WTC11 (cell line): Measurements from ENCODE around the gene KLLN. TPM values are rescaled to one million over a fixed set of nuclear protein-coding genes. Genes with fewer than 3 reads are reported as not detected.

Experiments used
- ATF2 ChIP-seq: sonication (generic); formaldehyde crosslinking; IDR thresholded peaks from 2 replicates; pipeline ENCODE4 v1.8.1; 2022; ENCODE audit warnings: low read depth, missing genetic modification reagents, borderline replicate concordance
- CBFB ChIP-seq: sonication (generic); formaldehyde crosslinking; IDR thresholded peaks from 2 replicates; pipeline ENCODE4 v1.8.1; 2022; ENCODE audit warnings: mild to moderate bottlenecking, low read depth, missing genetic modification reagents
- CREM ChIP-seq: sonication (generic); formaldehyde crosslinking; IDR thresholded peaks from 2 replicates; pipeline ENCODE4 v1.8.1; 2022; ENCODE audit warnings: mild to moderate bottlenecking, missing genetic modification reagents, moderate library complexity
- E2F5 ChIP-seq: sonication (generic); formaldehyde crosslinking; IDR thresholded peaks from 2 replicates; pipeline ENCODE4 v1.8.1; 2022; ENCODE audit warnings: mild to moderate bottlenecking, moderate library complexity, missing genetic modification reagents
- ETV6 ChIP-seq: sonication (generic); formaldehyde crosslinking; IDR thresholded peaks from 2 replicates; pipeline ENCODE4 v1.8.1; 2022; ENCODE audit warnings: mild to moderate bottlenecking, missing genetic modification reagents
- FOXP4 ChIP-seq: sonication (generic); formaldehyde crosslinking; IDR thresholded peaks from 2 replicates; pipeline ENCODE4 v1.8.0; 2022; ENCODE audit warnings: mild to moderate bottlenecking, missing genetic modification reagents
- GABPB1 ChIP-seq: sonication (generic); formaldehyde crosslinking; IDR thresholded peaks from 2 replicates; pipeline ENCODE4 v1.8.1; 2023; ENCODE audit warnings: mild to moderate bottlenecking, missing genetic modification reagents
- GRHL2 ChIP-seq: fragments of 250-450 bp; sonication (Bioruptor Pico); IDR thresholded peaks from 2 replicates; pipeline ENCODE4 v1.8.0; 2022; ENCODE audit warnings: mild to moderate bottlenecking, moderate library complexity; ENCODE audit not compliant: insufficient replicate concordance, severe bottlenecking
- HMGA2 ChIP-seq: fragments of 250-450 bp; sonication (Bioruptor Pico); IDR thresholded peaks from 2 replicates; pipeline ENCODE4 v1.4.0; 2021; ENCODE audit warnings: mild to moderate bottlenecking, moderate library complexity
- HMGXB4 ChIP-seq: sonication (generic); formaldehyde crosslinking; IDR thresholded peaks from 2 replicates; pipeline ENCODE4 v1.8.1; 2023; ENCODE audit warnings: mild to moderate bottlenecking, moderate library complexity, missing genetic modification reagents
- JAZF1 ChIP-seq: fragments of 250-450 bp; sonication (Bioruptor Pico); IDR thresholded peaks from 2 replicates; pipeline ENCODE4 v1.9.0; 2021; ENCODE audit warnings: moderate library complexity, mild to moderate bottlenecking, inconsistent platforms
- NR2C2 ChIP-seq: sonication (generic); formaldehyde crosslinking; IDR thresholded peaks from 2 replicates; pipeline ENCODE4 v1.8.0; 2022; ENCODE audit warnings: mild to moderate bottlenecking, missing genetic modification reagents
- OVOL2 ChIP-seq: fragments of 250-450 bp; sonication (Bioruptor Pico); IDR thresholded peaks from 2 replicates; pipeline ENCODE4 v1.9.0; 2021; ENCODE audit warnings: mild to moderate bottlenecking, borderline replicate concordance
- RORB ChIP-seq: fragments of 250-450 bp; sonication (Bioruptor Pico); IDR thresholded peaks from 2 replicates; pipeline ENCODE4 v1.9.0; 2021; ENCODE audit warnings: mild to moderate bottlenecking
- SMAD3 ChIP-seq: sonication (generic); formaldehyde crosslinking; IDR thresholded peaks from 2 replicates; pipeline ENCODE4 v1.8.0; 2022; ENCODE audit warnings: missing genetic modification reagents, mild to moderate bottlenecking, borderline replicate concordance
- USF2 ChIP-seq: sonication (generic); formaldehyde crosslinking; IDR thresholded peaks from 2 replicates; pipeline ENCODE4 v1.8.1; 2023; ENCODE audit warnings: mild to moderate bottlenecking, missing genetic modification reagents, moderate library complexity
- ZBTB21 ChIP-seq: sonication (generic); formaldehyde crosslinking; IDR thresholded peaks from 2 replicates; pipeline ENCODE4 v1.8.1; 2023; ENCODE audit warnings: mild to moderate bottlenecking, missing genetic modification reagents, borderline replicate concordance
- ZNF138 ChIP-seq: sonication (generic); formaldehyde crosslinking; conservative IDR thresholded peaks from 2 replicates; pipeline ENCODE4 v1.8.1; 2022; ENCODE audit warnings: mild to moderate bottlenecking, moderate library complexity, missing genetic modification reagents
- ZNF281 ChIP-seq: sonication (generic); formaldehyde crosslinking; IDR thresholded peaks from 2 replicates; pipeline ENCODE4 v1.8.0; 2023; ENCODE audit warnings: mild to moderate bottlenecking, missing genetic modification reagents
- ZNF425 ChIP-seq: fragments of 250-450 bp; sonication (Bioruptor Pico); conservative IDR thresholded peaks from 2 replicates; pipeline ENCODE4 v1.9.0; 2021; ENCODE audit warnings: mild to moderate bottlenecking
- ZNF512 ChIP-seq: sonication (generic); formaldehyde crosslinking; IDR thresholded peaks from 2 replicates; pipeline ENCODE4 v1.8.1; 2022; ENCODE audit warnings: missing genetic modification reagents, borderline replicate concordance
- total RNA-seq: library from RNA; stranded (reverse); gene quantifications from 3 replicates; pipeline ENCODE4 v1.2.3, GENCODE V29; 2021

The KLLN gene
- total RNA-seq, 1 experiment from 2014 or later, result 0.52 TPM

- TF ChIP-seq E2F5 (CRISPR knock-in tag) (no peak), HMGXB4 (CRISPR knock-in tag) (no peak), HMGA2 (CRISPR knock-in tag) (no peak), CREM (CRISPR knock-in tag) (no peak; the same call in 1 of the 2 replicates), GRHL2 (CRISPR knock-in tag) (no peak), SMAD3 (CRISPR knock-in tag) (peak; percentile 63; the same call in 1 of the 2 replicates), JAZF1 (CRISPR knock-in tag) (no peak), RORB (CRISPR knock-in tag) (no peak), ZNF512 (CRISPR knock-in tag) (no peak), ZBTB21 (CRISPR knock-in tag) (peak; percentile 78; the same call in 1 of the 2 replicates), NR2C2 (CRISPR knock-in tag) (peak; percentile 78), FOXP4 (CRISPR knock-in tag) (no peak), USF2 (0 out of 2 replicates have a peak, but pooled peaks have one; percentile 10), ATF2 (CRISPR knock-in tag) (no peak), ZNF138 (no peak; the same call in 1 of the 2 replicates), ZNF281 (0 out of 2 replicates have a peak, but pooled peaks have one; percentile 64), OVOL2 (no peak), ETV6 (no peak; the same call in 1 of the 2 replicates), ZNF425 (CRISPR knock-in tag) (no peak), GABPB1 (CRISPR knock-in tag) (peak; percentile 21; the same call in 1 of the 2 replicates), CBFB (no peak; the same call in 1 of the 2 replicates)
Measured at GRCh38 chr10:87817609-87818504, 45.5 kb downstream of the KLLN start, which contains the start of gene ATAD1 (continued).
